Uterus (tissue), 4 donors: Measurements from ENCODE around the gene AGPAT4. TPM values are rescaled to one million over a fixed set of nuclear protein-coding genes. Genes with fewer than 3 reads are reported as not detected.

Experiments
- DNase-seq, 2 donors: peaks; one replicate each; pipeline ENCODE4 v3.0.0-alpha.2; 2019 to 2020
- H3K27ac ChIP-seq, 2 donors: fragments of 200-600 bp; sonication (generic); 1 replicate in 1 of 2; 2 replicates in 1 of 2; pipeline ENCODE4 v1.5.1; 2016 to 2018
- H3K27me3 ChIP-seq, 2 donors: fragments of 200-600 bp; sonication (generic); one replicate each; pipeline ENCODE4 v1.5.1; 2018 to 2019; ENCODE audit warnings: control low read depth in 1 of 2
- H3K36me3 ChIP-seq, 2 donors: fragments of 200-600 bp; sonication (generic); one replicate each; pipeline ENCODE4 v1.5.1; 2019; ENCODE audit warnings: control low read depth in 1 of 2
- H3K4me1 ChIP-seq, 2 donors: fragments of 200-600 bp; sonication (generic); one replicate each; pipeline ENCODE4 v1.5.1; 2018 to 2019; ENCODE audit warnings: control low read depth in 1 of 2
- H3K4me3 ChIP-seq, 2 donors: fragments of 200-600 bp; sonication (generic); 1 replicate in 1 of 2; 2 replicates in 1 of 2; pipeline ENCODE4 v1.5.1; 2018 to 2019; ENCODE audit warnings: mild to moderate bottlenecking in 1 of 2
- H3K9me3 ChIP-seq, 2 donors: fragments of 200-600 bp; sonication (generic); one replicate each; pipeline ENCODE4 v1.5.1; 2019; ENCODE audit warnings: control low read depth in 1 of 2
- POLR2A ChIP-seq, 2 donors: fragments of 450-650 bp; IDR thresholded peaks; one replicate each; pipeline ENCODE4 v1.6.1; 2016; ENCODE audit warnings: antibody characterized with exemption in 2 of 2, mild to moderate bottlenecking in 1 of 2, moderate library complexity in 1 of 2
- intact Hi-C: fragments of 100-400 bp; cut with DNase I; formaldehyde crosslinking; loops from one replicate; pipeline ENCODE4 v1.15.1; 2023; ENCODE audit warnings: low total_unique reads
- total RNA-seq, 4 donors: library from RNA; depleted of rRNA in 3 of 4; stranded (reverse); fragments of >200 nt in 3 of 4; gene quantifications; one replicate each; pipeline versions ENCODE4 v1.1.0 to v1.2.4, GENCODE V29; 2014 to 2023
- TF ChIP-seq, protein P1 (sequence below), 4 experiments: fragments of 200-600 bp in 2 of 4; fragments of 450-650 bp in 2 of 4; sonication (generic) in 2 of 4; IDR thresholded peaks; one replicate each; pipeline ENCODE4 v1.5.1; 2016 to 2019; ENCODE audit warnings: antibody characterized with exemption in 4 of 4, mild to moderate bottlenecking in 2 of 4, moderate library complexity in 1 of 4
- donor health status: DM: yes; HTN: yes; CAD: no.

AGPAT4 gene
- total RNA-seq, 4 donors from 2014 or later = 2.9 to 18.1 (median 15.1) TPM

DNA sequence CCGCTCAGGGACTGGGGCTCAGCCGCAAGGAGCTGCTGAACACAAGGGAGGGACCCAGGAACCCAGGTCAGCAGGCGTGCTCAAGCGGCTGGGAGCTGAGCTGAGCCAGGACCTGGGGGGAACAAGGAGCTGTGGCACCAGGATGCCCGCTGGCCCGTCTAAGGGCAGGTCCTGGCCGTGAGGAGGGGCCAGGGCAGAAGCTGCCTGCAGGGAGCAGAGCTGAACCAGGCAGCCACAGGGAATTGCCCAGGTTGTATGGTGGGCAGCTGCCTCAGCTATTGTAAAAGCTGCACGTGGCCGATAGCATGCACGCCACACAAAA, 133.3 kb downstream of the AGPAT4 start:
- no peaks in the 10 kb centered on the region for H3K9me3 ChIP-seq
- no peaks in the 10 kb centered on the region for H3K36me3 ChIP-seq
- H3K27ac ChIP-seq = no peak overlapping the region
- no peaks in the 10 kb centered on the region for H3K4me1 ChIP-seq
- TF ChIP-seq POLR2A (IDR thresholded peaks at IDR 0.05) = no peak
- TF ChIP-seq, protein P1, sequence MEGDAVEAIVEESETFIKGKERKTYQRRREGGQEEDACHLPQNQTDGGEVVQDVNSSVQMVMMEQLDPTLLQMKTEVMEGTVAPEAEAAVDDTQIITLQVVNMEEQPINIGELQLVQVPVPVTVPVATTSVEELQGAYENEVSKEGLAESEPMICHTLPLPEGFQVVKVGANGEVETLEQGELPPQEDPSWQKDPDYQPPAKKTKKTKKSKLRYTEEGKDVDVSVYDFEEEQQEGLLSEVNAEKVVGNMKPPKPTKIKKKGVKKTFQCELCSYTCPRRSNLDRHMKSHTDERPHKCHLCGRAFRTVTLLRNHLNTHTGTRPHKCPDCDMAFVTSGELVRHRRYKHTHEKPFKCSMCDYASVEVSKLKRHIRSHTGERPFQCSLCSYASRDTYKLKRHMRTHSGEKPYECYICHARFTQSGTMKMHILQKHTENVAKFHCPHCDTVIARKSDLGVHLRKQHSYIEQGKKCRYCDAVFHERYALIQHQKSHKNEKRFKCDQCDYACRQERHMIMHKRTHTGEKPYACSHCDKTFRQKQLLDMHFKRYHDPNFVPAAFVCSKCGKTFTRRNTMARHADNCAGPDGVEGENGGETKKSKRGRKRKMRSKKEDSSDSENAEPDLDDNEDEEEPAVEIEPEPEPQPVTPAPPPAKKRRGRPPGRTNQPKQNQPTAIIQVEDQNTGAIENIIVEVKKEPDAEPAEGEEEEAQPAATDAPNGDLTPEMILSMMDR (IDR thresholded peaks at IDR 0.05) = no peak
- DNase-seq = no peak
- no peaks in the 10 kb centered on the region for H3K27me3 ChIP-seq
- H3K4me3 ChIP-seq = no peak overlapping the region
- intact Hi-C loops = no loop called here

DNA sequence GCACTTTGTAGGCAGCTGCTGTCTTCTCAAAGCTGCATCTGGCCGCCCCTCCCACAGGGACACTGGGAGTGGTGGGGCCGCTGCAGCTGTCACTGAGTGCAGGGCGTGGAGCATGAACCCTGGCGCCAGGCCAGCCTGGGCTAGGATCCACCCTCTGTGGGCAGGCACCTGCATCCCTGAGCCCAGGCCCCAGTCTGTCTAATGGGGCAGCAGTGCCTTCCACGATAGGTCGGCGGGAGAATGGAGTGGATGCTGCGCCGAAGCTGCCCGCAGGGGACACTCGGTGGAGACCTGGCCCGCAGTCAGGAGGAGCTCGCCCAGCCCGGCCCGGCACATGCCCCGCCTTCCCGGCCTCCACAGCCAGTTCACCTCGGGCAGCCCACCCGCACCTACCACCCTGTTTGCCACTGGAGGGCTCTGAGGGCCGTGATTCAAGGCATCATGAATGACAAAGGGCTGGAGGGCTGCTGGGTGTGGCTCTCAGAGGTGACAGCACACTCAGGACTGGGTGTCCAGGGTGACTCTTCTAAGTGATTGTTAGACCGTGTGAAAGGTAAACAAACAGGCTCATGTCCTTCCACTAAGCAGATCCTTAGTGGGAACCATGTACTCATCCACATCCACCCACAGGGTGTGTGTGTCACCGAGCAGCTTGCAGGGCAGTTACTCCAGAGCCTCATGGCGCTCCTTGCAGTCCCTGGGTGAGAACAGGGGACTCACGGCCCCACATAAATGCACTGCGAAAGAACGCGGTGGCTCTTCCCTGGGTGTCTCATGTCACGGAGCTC, 133.9 kb downstream of the AGPAT4 start:
- no peaks in the 10 kb centered on the region for H3K27me3 ChIP-seq
- no peaks in the 10 kb centered on the region for H3K36me3 ChIP-seq
- H3K9me3 ChIP-seq = no peaks in the 10 kb centered on the region
- peak in 1 of 2 donors; percentile 65 for DNase-seq
- H3K4me3 ChIP-seq = no peak overlapping the region
- H3K27ac ChIP-seq = peak overlapping the region in 1 of 2 donors; percentile 10
- intact Hi-C loops = loop anchor here (5.0 kb wide), 1 partner anchor 232 kb away; no protein-coding TSS in a partner anchor
- TF ChIP-seq, protein P1 (IDR thresholded peaks at IDR 0.05) = peak in 2 of 4 experiments; percentile 57 to 68
- no peak for TF ChIP-seq POLR2A (IDR thresholded peaks at IDR 0.05)
- no peaks in the 10 kb centered on the region for H3K4me1 ChIP-seq

DNA sequence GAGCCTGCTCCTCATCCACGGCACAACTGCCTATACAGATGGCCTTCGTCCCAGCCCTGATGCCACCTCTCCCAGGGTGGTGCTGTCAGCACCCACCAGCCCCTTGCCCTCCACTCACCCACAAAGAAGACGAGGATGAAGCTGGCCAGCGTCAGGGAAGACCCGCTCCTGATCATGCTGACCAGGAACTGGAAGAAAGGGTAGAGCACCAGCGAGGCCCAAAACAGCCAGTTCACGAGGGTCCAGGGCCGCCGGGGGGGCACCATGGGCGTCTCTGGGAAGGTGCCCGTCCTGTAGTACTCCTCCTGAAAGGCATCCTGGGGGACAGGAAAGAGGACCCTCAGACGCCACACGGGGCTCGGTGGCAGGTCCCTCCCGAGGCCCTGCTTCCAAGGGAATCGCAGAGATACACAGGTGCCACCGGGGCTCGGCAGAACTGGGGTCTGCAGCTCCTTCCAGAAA, 134.5 kb downstream of the AGPAT4 start:
- intact Hi-C loops = loop anchor here (5.0 kb wide), 1 partner anchor 233 kb away; no protein-coding TSS in a partner anchor
- Histone ChIP-seq H3K36me3 (no peaks in the 10 kb centered on the region), H3K4me1 (no peaks in the 10 kb centered on the region), H3K9me3 (no peaks in the 10 kb centered on the region), H3K27me3 (no peaks in the 10 kb centered on the region), H3K27ac (no peak overlapping the region), H3K4me3 (no peak overlapping the region)
- DNase-seq = no peak
- no peak for TF ChIP-seq POLR2A (IDR thresholded peaks at IDR 0.05)
- TF ChIP-seq, protein P1 (IDR thresholded peaks at IDR 0.05) = no peak

DNA sequence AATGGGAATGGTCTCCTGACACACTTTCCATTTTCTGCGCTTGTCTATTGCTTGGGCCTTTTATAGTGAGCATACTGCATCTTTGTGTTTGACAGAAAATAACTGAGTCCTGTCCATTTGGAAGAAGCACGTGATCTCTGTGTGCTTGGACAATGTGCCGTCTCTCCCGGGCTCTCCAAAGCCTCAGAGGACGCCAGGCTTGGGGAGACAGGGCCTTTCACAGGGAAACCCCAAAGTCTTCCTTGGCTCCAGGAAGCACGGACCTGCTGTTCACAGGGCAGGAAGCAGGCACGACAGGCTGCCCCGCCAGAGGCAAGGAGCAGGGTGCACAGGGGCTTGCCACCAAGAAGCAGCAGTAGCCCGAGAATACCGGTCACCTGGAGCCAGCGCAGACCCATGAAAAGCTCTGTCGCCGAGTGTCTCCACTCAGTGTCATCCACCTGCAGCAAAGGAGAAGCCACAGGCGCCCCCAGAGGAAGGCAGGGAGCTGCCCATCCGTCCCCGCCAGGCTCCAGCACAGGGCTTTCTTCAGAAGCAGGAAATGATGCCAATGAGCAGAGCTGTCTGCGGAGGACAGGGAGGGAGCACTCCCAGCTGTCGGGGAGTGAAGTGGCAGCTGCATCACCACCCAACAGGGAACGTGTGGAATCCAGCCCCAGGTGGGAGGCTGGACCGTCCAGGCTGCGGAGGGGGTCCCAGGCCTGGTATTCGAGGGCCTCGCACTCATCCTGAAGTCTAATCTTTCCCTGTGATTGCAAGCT, 135.1 kb downstream of the AGPAT4 start:
- Histone ChIP-seq H3K27ac (no peak overlapping the region), H3K36me3 (no peaks in the 10 kb centered on the region), H3K9me3 (no peaks in the 10 kb centered on the region), H3K4me1 (no peaks in the 10 kb centered on the region), H3K4me3 (no peak overlapping the region), H3K27me3 (no peaks in the 10 kb centered on the region)
- DNase-seq = no peak
- TF ChIP-seq, protein P1 (IDR thresholded peaks at IDR 0.05) = no peak
- TF ChIP-seq POLR2A (IDR thresholded peaks at IDR 0.05) = no peak
- intact Hi-C loops = loop anchor here (5.0 kb wide), 1 partner anchor 234 kb away; no protein-coding TSS in a partner anchor
